Activated CD4-positive, alpha-beta T cell treated with anti-CD3 and anti-CD28 coated beads, Interleukin-2, amount 50 U/mL, for 24 hours (primary cell): Measurements from ENCODE around the gene ANKRD13A.
A peak's percentile ranks its signal among the peaks of the same experiment; 100 is the strongest.
"Not testable (repeated sequence)": the region's sequence is repeated elsewhere in the genome, so short reads cannot be mapped to it uniquely, and the experiment has no call there.

Experiments used
- DNase-seq, 2 donors: peaks; one replicate each; pipeline ENCODE4 v3.0.0-alpha.2; 2020; ENCODE audit warnings: low read depth in 1 of 2, low spot score in 1 of 2

The ANKRD13A gene

DNA sequence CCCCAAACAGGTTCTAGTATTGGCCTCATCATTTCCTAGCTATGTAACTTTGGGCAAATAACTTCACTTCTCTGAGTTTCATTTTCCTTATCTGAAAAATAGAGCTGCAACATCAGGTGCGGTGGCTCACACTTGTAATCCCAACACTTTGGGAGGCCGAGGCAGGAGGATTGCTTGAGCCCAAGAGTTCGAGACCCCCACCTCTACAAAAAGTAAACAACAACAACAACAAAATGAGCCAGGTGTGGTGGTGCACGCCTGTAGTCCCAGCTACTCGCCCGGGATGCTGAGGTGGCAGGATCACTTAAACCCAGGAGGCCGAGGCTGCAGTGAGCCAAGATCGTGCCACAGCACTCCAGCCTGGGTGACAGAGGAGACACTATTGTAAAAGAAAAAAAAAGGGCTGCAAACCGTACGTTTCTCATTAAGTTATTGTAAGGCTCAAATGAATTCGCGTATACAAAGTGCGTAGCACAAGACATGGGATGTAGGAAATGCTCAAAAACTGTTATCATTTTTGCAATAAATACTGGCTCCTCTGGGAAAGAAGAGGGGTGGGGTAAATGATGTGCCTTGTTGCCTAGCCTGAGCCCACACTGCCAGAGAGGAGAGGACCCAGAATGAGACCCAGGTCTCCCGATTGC lies 48.2 kb downstream of the ANKRD13A start:
- no peak for DNase-seq

DNA sequence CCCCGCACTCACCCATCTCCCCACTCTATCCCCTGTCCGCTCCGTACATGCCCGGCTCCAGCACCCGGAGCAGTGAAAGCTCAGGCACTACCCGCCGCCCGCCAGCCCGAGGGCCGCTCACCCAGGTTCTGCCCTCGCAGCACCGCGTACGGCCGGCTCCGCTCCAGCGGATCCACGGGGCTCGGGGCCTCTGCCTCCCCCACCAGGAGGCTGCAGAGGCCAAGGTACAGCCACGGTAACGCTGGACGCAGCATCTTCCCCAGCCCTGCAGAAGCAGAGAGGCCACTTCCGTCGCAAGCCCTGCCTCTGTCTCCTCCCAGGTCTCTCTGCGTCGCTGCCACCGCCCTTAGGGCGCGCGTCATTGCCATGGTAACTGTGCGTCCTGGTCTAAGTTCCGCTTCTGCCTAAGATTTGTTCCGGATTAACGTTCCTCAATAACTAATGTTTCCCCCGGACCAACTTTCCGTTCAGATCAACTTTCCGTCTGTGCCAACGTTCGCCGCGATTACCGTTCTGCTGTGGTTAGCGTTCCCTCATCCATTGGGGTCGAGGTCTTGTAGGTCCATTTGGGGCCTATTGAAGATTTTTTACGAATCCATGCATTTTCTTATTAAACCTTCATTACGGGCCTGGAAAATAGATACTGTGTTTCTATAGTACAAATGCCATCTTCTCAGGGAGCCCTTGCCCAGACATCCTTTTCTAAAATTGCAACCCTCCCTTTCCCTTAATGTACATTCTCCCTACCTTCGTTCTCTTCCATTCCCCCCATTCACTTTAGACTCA lies 49.2 kb downstream of the ANKRD13A start, which contains the start of gene C12orf76:
C12orf76 (minus strand) TSS at position 281 of the 786 bp plus-strand sequence; CDS start at position 254, 27 bp downstream.
- DNase-seq = peak; percentile 70 to 90

DNA sequence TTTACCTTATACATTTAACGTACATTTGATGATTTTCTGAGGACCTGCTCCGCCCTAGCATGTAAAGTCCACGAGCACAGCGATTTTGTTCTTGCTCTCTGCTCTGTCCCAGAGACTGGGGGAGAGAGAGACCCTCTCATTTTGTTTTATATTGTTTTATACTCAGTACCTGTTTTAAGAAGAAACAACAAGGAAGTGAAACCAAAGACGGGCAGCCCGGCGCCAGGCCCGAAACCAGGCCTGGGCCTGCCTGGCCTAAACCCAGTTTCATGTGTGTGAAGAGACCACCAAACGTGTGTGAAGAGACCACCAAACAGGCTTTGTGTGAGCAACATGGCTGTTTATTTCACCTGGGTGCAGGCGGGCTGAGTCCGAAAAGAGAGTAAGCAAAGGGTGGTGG lies 49.8 kb downstream of the ANKRD13A start:
- DNase-seq = not testable (repeated sequence)

DNA sequence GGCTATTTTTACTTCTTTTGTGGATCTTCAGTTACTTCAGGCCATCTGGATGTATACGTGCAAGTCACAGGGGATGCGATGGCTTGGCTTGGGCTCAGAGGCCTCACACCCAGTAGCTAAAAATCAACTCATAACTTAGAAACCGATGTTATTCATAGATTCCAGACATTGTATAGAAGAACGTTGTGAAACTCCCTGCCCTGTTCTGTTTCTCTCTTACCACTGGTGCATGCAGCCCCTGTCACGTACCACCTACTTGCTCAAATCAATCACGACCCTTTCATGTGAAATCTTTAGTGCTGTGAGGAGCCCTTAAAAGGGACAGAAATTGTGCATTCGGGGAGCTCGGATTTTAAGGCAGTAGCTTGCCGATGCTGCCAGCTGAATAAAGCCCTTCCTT lies 50.4 kb downstream of the ANKRD13A start:
- not testable (repeated sequence) for DNase-seq

DNA sequence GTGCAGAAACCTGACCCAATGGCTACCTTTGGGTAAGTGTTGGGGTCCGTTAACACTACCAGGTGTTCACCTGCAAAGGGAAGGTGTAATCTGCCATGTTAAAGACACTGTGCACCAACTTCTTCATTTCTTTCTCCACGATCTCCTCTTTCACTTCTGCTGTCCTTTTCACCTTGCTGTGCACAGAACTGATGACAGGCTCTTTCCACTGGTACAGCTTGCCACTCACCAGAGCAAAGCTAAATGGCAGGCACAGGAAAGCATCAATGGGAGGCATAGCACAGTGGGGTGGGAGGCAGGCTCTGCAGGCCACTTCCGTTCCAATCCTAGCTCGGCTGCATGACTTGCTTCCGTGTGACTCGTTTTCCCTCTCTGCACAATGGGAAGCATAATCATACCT lies 51.7 kb downstream of the ANKRD13A start:
- DNase-seq = no peak

DNA sequence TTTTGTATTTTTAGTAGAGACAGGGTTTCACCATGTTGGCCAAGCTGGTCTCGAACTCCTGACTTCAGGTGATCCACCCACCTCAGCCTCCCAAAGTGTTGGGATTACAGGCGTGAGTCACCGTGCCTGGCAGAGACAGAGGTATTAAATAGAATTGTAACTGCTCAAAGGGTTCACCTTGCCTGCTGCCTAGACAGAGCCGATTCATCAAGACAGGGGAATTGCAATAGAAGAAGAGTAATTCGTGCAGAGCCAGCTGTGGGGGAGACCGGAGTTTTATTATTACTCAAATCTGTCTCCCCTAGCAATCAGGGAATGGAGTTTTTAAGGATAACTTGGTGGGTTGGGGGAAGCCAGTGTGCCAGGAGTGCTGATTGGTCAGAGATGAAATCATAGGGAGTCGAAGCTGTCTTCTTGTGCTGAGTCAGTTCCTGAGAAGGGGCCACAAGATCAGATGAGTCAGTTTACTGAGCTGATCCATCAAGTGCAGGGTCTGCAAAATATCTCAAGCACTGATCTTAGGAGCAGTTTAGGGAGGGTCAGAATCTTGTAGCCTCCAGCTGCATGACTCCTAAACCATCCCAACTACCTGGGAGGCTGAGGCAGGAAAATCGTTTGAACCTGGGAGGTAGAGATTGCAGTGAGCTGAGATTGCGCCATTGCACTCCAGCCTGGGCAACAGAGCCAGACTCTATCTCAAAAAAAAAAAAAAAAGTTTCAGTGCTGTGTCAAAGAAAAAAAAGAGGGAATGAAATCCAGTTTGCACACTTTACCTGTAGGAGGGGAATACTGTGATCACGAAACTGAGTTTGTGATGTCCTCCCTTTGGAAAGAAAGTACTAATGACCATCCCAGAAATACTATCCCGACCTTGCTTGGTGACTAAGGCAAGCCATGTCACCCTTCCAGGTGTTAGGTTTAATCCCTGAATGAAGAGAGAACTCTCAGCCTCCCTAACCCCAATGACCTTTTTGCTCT lies 56.4 kb downstream of the ANKRD13A start:
- DNase-seq = not testable (repeated sequence)

DNA sequence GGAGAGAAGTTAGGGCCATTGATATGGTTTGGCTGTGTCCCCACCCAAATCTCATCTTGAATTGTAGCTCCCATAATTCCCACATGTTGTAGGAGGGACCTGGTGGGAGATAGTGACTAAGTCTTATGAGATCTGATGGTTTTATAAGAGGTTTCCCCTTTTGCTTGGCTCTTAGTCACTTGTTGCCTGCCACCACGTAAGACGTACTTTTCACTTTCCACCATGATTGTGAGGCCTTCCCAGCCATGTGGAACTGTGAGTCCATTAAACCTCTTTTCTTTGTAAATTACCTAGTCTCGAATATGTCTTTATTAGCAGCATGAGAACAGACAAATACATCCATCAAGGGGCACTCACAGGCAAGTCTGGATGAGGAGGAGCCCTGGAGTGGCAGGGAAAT lies 57.4 kb downstream of the ANKRD13A start:
- DNase-seq = not testable (repeated sequence)

DNA sequence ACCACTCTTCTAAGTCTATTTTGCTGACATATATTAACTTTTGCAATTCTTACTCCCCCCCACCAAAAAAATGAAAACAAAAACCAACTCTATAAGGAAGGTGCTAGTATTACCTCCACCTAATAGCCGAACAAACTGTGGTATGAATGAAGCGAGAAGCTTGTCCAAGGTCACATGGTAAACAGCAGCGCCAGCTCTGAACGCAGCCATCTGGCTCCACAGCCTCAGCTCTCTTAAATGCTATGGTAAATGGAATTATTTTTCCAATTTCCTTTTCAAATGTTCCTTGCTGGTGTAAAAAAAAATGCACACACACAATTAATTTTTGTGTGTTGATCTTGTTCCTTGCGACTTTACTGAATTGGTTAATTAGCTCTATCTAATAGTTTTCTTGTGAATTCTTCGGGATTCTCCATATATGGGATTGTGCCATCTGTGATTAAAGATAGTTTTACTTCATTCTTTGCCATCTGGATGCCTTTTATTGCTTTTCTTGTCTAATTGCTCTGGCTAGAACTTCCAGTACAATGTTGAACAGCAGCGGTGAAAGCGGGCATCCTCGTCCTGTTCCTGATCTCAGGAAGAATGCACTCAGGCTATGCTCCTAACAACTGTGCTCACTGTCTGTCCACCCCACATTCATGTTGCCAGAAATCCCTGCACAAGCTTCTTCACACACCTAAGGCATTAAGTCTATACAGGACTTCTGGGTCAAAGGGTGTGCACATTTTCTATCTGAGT lies 59.8 kb downstream of the ANKRD13A start:
- no peak for DNase-seq

DNA sequence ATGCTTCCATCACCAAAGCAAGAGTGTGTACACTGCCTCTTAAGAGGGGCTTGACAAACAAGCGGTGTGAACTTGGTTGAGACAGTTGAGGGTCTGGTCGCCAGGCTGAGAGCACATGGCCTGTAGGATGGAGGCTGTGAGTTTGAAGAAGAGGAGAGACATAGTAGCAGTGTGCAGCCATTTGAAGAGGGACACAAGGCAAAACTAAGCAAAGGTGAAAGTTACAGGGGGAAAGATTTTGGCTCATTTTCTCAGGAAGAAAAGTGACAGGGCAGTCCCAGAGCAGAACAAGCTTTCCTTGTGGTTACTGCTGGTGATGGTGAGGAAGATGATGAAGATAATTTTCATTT lies 60.4 kb downstream of the ANKRD13A start:
- no peak for DNase-seq

DNA sequence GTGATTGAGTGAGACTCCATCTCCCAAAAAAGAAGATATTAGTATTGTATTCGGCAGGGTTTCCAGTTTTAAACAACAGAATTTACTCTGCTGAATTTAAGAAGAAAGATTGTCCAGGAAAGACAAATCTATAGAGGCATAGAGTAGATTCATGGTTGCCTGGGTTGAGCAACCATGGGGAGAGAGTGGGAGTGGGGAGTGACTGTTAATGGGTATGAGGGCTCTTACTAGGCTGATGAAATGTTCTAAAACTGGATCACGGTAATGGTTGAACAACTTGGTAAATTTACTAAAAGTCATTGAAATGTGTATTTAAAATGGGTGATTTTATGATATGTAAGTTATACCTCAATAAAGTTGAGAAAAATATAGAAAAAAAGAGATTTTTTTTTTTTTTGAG lies 63.0 kb downstream of the ANKRD13A start:
- DNase-seq = no peak

DNA sequence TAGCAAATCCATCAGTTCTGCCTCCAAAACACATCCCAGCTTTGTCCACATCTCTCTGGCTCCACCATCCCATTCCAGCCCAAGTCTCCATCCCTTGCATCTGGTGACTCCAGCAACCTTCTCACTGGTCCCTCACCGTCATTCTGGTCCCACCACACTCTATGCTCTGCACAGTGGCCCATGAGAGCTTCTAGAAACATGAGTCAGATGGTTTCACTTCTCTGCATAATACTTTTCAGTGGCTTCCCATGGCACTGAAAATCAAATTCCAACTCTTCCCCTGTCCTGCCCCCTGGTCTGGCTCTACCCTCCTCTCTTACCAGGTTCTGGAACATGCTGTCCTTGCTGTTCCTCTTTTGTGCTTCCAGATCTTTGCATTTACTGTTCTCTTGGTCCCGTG lies 66.3 kb downstream of the ANKRD13A start:
- DNase-seq = no peak

DNA sequence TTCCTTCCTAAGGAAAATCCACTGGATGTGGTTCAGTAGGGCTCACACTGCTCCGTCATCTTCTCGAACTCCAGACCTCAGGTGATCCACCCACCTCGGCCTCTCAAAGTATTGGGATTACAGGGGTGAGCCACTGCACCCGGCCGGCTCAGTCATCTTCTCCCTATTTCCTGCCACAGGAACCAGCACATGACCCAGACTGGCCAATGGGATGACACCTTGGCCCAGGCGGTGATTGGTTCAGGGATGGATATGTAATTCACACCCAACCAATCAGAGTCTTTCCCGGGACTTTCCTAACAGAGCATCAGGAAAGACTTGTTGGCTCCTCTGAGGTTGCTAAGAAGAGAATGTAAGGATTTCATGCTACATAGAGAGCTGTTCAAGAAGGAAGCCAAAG lies 68.3 kb downstream of the ANKRD13A start:
- no peak for DNase-seq

DNA sequence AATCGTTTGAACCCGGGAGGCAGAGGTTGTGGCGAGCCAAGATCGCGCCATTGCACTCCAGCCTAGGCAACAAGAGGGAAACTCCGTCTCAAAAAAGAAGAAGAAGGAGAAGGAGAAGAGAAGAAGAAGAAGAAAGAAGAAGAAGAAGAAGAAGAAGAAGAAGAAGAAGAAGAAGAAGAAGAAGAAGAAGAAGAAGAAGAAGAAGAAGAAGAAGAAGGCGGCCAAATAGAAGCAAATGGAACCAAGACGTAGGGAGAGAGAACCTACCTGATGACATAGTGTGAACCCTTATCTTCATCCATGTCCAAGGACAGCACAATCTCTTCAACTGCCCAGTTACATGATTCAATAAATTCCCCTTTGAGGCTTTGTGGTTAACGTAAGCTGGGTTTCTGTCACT lies 68.9 kb downstream of the ANKRD13A start:
- DNase-seq = not testable (repeated sequence)

DNA sequence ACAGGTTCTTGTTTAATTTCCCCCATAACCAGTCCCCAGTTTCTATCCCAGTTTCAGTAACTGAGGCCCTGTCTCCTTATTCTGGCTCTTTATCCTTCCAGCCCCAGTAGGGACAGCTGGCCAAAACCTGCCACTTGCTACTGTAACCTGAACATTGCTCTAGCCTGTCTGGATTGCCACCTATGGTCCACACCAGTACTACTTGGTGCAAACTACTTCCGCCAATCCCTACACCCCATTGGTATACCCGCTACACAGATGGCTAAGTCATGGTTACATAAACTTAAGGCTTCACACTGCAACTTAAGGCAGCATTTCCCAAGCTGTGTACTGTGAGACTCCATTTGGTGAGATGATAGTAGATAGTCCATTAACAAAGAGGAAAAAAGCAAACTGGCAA lies 69.4 kb downstream of the ANKRD13A start:
- DNase-seq = no peak

DNA sequence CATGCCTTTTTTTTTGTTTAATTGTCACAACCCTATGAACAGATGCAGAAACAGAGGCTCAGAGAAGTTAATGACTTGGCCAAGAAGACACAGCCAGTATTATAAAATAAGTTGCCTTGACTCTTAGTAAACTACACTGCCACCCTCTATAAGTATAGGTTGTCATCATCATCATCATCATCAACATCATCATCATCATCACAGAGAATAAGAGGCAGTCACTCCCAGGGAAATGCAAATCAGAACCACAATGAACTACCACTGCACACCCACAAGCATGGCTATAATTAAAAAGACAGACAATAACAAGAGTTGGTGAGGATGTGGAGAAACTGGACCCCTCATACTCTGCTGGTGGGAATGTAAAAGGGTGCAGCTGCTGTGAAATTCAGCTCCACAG lies 72.3 kb downstream of the ANKRD13A start:
- no peak for DNase-seq

DNA sequence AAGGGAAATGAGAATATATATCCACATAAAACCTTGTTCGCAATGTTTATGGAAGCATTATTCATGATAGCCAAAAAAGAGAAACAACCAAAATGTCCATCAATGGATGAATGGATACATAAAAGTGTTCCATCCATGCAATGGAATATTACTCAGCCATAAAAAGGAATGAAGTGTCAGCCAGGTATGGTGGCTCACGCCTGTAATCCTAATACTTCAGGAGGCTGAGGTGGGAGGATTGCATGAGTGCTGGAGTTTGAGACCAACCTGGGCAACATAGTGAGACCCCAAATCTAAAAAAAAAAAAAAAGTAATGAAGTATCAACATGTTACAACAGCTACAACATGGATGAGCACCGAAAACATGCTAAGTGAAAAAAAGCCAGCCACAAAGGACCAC lies 72.7 kb downstream of the ANKRD13A start:
- DNase-seq = no peak

DNA sequence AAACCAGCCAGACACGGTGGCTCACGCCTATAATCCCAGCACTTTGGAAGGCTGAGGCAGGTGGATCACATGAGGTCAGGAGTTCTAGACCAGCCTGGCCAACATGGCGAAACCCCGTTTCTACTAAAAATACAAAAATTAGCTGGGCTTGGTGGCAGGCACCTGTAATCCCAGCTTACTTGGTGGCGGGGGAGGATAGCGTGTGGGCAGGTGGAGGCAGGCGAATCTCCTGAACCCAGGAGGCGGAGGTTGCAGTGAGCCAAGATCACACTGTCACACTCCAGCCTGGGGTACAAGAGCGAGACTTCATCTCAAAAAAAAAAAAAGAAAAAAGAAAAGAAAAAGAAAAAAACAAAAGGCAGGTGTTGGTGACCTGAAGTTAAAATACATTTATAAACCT lies 73.4 kb downstream of the ANKRD13A start:
- DNase-seq = not testable (repeated sequence)

DNA sequence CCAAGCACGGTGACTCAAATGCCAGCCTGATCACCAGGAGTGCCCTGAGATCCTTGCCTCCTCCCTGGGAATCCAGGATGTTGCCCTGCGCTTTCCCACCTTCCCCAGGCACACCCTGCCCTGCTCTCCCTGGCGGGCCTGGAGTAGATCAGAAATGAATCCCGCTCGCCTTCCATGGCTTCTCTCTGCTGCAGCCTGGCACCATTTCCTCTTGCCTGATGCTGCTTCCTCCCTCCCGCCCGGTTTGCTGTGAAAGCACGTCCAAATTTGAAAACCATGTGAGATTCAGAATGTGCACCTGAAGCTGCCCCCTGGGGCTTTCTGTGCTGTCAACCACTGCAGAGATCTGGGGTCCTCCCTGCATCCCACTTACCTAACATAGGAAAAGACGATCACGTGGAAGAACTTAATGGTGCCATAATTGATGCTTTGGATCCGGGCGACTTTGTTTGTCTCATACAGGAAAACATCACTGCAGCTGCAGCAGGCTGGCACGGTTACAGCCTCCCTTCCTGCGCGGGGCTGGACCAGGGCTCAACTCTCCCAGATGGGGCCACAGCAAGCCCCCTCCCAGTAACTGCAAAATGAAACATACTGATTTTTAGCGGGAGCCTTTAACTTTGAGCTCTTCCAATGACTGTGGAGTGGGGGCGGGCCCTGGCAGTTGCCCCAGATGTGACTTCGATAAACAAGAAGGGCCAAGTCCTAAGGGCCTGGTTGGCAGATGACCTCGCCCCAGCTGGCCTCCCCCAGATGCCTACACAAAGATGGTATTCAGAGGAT lies 74.0 kb downstream of the ANKRD13A start:
- no peak for DNase-seq

DNA sequence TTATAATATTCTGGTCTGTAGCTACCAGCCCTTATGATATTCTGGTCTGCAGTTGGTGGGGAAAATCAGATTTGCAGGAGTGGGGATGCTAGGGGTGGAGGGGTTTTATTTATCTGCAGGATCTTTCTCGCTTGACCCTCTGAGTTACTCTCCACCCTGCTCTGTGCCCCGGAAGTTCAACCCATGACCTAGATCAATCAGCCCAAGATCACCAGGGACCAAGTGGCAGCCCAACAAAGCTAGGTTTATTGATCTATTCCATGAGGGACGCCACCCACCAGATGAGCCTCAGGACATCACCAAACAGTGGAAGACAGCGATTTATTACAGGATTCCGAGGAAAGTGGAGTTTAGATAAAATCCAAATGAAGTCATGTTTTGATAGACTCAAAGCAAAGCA lies 74.9 kb downstream of the ANKRD13A start:
- no peak for DNase-seq

DNA sequence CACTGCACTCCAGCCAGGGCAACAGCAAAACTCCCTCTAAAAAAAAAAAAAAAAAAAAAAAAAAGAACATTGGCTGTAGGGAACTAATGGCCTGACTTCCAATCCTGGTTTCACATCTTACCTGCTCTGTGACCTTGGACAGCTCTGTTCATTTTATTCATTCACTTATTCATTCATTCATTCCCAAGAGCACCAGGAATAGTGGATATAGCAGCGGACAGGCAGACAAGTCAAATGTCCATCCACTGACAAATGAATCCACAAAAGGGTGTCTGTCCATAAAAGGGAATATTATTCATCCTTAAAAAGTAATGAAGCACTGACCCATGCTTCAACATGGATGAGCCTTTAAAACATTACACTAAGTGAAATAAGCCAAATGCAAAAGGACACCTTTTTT lies 76.7 kb downstream of the ANKRD13A start:
- DNase-seq = no peak
